Activated T-helper 1 cell treated with anti-CD3 and anti-CD28 coated beads, Interleukin-12 subunit alpha, Interleukin-12 subunit beta, Interleukin-2, Interleukin-4 antibody, amounts not matched to agents 30 ng/mL and 10 ng/mL and 1 ng/mL, durations not matched to agents 14 hours and 24 hours and 36 hours (primary cell): ENCODE results near the gene KIF5A. TPM values are rescaled to one million over a fixed set of nuclear protein-coding genes. Genes with fewer than 3 reads are reported as not detected.
"Not testable (repeated sequence)": the region's sequence is repeated elsewhere in the genome, so short reads cannot be mapped to it uniquely, and the experiment has no call there.

ENCODE experiments used
- DNase-seq: peaks from one replicate; pipeline ENCODE4 v3.0.0; 2021; ENCODE audit warnings: low spot score
- H3K27ac Mint-ChIP-seq: one replicate; pipeline ENCODE4 v1.8.0; 2021; ENCODE audit warnings: mild to moderate bottlenecking, mixed read lengths
- H3K27me3 Mint-ChIP-seq: one replicate; pipeline ENCODE4 v1.8.0; 2022; ENCODE audit warnings: mild to moderate bottlenecking, moderate library complexity, mixed read lengths; ENCODE audit not compliant: insufficient read depth
- H3K36me3 Mint-ChIP-seq: one replicate; pipeline ENCODE4 v1.8.0; 2021; ENCODE audit warnings: low read depth, mixed read lengths
- H3K4me1 Mint-ChIP-seq: one replicate; pipeline ENCODE4 v1.8.0; 2021; ENCODE audit warnings: low read depth, mixed read lengths
- H3K4me3 Mint-ChIP-seq: one replicate; pipeline ENCODE4 v1.8.0; 2021; ENCODE audit warnings: mild to moderate bottlenecking, moderate library complexity, mixed read lengths
- H3K9me3 Mint-ChIP-seq: one replicate; pipeline ENCODE4 v1.8.0; 2021; ENCODE audit warnings: mixed read lengths
- intact Hi-C: fragments of 100-400 bp; cut with micrococcal nuclease; formaldehyde crosslinking; loops from one replicate; pipeline ENCODE4 v1.15.1; 2024
- total RNA-seq: library from RNA; stranded (reverse); gene quantifications from 2 replicates; pipeline ENCODE4 v1.2.3, GENCODE V29; 2022

The KIF5A gene
- 2.4 TPM in 2 replicates for total RNA-seq

GRCh38 chr12:57549909-57550640 is at the start of gene KIF5A:
Gene KIF5A (plus strand): TSS chr12:57550044. CDS start chr12:57550272, 228 bp downstream.
- no peaks in the 10 kb centered on the region for H3K9me3 Mint-ChIP-seq

GRCh38 chr12:57500213-57500612 is 49.6 kb upstream of the KIF5A start:
- H3K4me3 Mint-ChIP-seq = no peak overlapping the region
- no peaks in the 10 kb centered on the region for H3K9me3 Mint-ChIP-seq
- no peak overlapping the region for H3K27ac Mint-ChIP-seq
- no peak for DNase-seq
- intact Hi-C loops = no loop called here
- no peaks in the 10 kb centered on the region for H3K27me3 Mint-ChIP-seq
- peaks cover 57% of the 10 kb centered on the region for H3K36me3 Mint-ChIP-seq
- H3K4me1 Mint-ChIP-seq = peaks cover 8% of the 10 kb centered on the region

More at GRCh38 chr12:57549909-57550640, at the start of gene KIF5A:
- Mint-ChIP-seq H3K4me1 (peaks cover 35% of the 10 kb centered on the region), H3K27ac (peak within 1 kb of the TSS; percentile 11), H3K4me3 (peak within 1 kb of the TSS; percentile 75), H3K36me3 (peaks cover 2% of the 10 kb centered on the region), H3K27me3 (peaks cover 15% of the 10 kb centered on the region)
- intact Hi-C loops = loop anchor here (1.0 to 5.0 kb wide), 3 partner anchors 8 to 1398 kb away; partner anchors contain the start of genes ARHGEF25 and MYL6B
- peak; percentile 60 for DNase-seq

DNA sequence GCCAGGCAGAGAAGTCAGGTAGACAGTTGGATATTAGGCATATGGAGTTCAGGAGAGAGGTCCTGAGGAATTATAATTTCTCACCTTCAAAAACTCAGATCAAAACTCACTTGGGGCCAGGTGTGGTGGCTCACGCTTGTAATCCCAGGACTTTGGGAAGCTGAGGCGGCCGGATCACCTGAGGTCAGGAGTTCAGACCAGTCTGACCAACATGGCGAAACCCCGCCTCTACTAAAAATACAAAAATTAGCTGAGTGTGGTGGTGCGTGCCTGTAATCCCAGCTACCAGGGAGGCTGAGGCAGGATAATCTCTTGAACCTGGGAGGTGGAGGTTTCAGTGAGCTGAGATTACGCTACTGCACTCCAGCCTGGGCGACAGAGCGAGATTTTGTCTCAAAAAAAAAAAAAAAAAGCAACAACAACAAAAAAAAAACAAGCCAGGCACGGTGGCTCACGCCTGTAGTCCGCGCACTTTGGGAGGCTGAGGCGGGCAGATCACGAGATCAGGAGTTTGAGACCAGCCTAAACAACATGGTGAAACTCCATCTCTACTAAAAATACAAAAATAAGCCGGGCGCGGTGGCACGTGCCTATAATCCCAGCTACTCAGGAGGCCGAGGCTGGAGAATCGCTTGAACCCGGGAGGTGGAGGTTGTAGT is 47.4 kb upstream of the KIF5A start:
- H3K27ac Mint-ChIP-seq, H3K4me1 Mint-ChIP-seq, DNase-seq, H3K4me3 Mint-ChIP-seq, intact Hi-C loops, H3K9me3 Mint-ChIP-seq, H3K27me3 Mint-ChIP-seq: not testable (repeated sequence)
- peaks cover 53% of the 10 kb centered on the region for H3K36me3 Mint-ChIP-seq

DNA sequence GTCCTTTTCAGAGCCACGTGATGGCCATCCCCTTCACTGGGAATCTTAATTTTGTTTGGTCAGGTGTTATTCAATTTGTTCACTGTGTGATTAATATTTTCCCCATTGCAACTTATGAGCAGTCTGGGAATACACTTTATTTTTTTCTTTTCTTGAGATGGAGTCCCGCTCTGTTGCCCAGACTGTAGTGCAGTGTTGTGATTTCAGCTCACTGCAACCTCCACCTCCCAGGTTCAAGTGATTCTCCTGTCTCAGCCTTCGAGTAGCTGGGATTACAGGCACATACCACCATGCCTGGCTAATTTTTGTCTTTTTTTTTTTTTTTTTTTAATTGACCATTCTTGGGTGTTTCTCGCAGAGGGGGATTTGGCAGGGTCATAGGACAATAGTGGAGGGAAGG is 43.3 kb upstream of the KIF5A start:
- H3K4me3 Mint-ChIP-seq, H3K9me3 Mint-ChIP-seq, intact Hi-C loops, H3K4me1 Mint-ChIP-seq, DNase-seq, H3K27ac Mint-ChIP-seq, H3K27me3 Mint-ChIP-seq: not testable (repeated sequence)
- peaks cover 38% of the 10 kb centered on the region for H3K36me3 Mint-ChIP-seq

GRCh38 chr12:57507796-57508195 is 42.0 kb upstream of the KIF5A start:
- not testable (repeated sequence) for H3K27ac Mint-ChIP-seq, H3K9me3 Mint-ChIP-seq

GRCh38 chr12:57511161-57511560 is 38.7 kb upstream of the KIF5A start:
- intact Hi-C loops = no loop called here
- no peak for DNase-seq
- Mint-ChIP-seq H3K27me3 (no peaks in the 10 kb centered on the region), H3K4me3 (no peak overlapping the region), H3K27ac (no peak overlapping the region), H3K9me3 (no peaks in the 10 kb centered on the region), H3K4me1 (peaks cover 20% of the 10 kb centered on the region), H3K36me3 (peaks cover 54% of the 10 kb centered on the region)

More at GRCh38 chr12:57507796-57508195, 42.0 kb upstream of the KIF5A start:
- H3K27me3 Mint-ChIP-seq, H3K4me3 Mint-ChIP-seq, intact Hi-C loops, DNase-seq: not testable (repeated sequence)
- Mint-ChIP-seq H3K4me1 (peaks cover 14% of the 10 kb centered on the region), H3K36me3 (peaks cover 45% of the 10 kb centered on the region)

DNA sequence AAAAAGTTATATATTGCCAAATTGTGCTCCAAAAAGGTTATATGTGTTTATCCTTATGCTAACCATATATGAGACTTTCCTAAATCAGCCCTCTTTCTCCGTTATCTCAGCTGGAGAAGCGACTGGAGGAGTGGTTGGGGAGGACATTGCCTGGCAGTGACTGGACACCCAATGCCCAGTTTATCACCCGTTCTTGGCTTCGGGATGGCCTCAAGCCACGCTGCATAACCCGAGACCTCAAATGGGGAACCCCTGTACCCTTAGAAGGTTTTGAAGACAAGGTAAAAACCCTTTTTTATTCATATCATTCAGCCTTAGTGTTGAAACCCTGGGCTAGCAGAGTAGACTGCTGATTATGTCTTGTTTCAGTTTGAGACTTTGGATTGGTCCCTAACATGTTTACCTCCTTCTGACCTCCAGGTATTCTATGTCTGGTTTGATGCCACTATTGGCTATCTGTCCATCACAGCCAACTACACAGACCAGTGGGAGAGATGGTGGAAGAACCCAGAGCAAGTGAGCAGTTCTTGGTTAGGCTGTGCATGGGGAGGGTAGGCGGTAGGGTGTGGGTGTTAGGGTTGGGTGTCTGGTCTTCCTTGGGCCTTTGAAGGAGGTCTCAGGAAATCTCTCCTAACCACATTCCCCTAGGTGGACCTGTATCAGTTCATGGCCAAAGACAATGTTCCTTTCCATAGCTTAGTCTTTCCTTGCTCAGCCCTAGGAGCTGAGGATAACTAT is 38.1 kb upstream of the KIF5A start:
- Mint-ChIP-seq H3K36me3 (peaks cover 55% of the 10 kb centered on the region), H3K27ac (peak overlapping the region; percentile 70), H3K27me3 (no peaks in the 10 kb centered on the region), H3K4me3 (no peak overlapping the region), H3K4me1 (peaks cover 24% of the 10 kb centered on the region), H3K9me3 (no peaks in the 10 kb centered on the region)
- DNase-seq = no peak
- intact Hi-C loops = no loop called here

DNA sequence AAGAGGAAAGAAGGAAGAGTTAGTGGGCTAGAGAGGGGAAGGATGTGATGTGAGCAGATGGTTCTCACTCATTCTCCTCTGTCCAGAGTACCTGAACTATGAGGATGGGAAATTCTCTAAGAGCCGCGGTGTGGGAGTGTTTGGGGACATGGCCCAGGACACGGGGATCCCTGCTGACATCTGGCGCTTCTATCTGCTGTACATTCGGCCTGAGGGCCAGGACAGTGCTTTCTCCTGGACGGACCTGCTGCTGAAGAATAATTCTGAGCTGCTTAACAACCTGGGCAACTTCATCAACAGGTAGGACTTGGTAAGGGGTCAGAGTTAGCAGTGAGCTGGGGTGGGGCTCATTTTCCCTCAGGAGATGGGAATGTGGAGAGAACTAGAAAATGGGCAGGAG is 37.2 kb upstream of the KIF5A start:
- intact Hi-C loops = no loop called here
- peaks cover 33% of the 10 kb centered on the region for H3K4me1 Mint-ChIP-seq
- H3K4me3 Mint-ChIP-seq = no peak overlapping the region
- peak overlapping the region; percentile 74 for H3K27ac Mint-ChIP-seq
- H3K9me3 Mint-ChIP-seq = no peaks in the 10 kb centered on the region
- H3K27me3 Mint-ChIP-seq = no peaks in the 10 kb centered on the region
- DNase-seq = no peak
- peaks cover 64% of the 10 kb centered on the region for H3K36me3 Mint-ChIP-seq

DNA sequence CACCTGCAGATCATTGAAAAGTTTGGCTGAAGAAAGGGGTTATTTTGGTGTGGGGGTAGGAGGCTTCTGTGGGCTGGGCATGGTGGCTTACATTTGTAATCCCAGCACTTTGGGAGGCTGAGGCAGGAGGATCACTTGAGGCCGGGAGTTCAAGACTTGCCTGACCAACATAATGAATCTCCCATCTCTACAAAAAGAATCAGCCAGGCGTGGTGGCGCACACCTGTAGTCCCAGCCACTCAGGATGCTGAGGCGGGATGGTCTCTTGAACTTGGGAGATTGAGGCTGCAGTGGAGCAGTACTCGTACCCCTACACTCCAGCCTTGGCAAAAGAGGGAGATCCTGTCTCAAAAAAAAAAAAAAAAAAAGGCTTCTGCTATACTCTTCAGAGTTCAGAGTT is 36.6 kb upstream of the KIF5A start:
- DNase-seq = no peak
- peaks cover 39% of the 10 kb centered on the region for H3K4me1 Mint-ChIP-seq
- peaks cover 67% of the 10 kb centered on the region for H3K36me3 Mint-ChIP-seq
- no peaks in the 10 kb centered on the region for H3K27me3 Mint-ChIP-seq
- peak overlapping the region; percentile 74 for H3K27ac Mint-ChIP-seq
- H3K4me3 Mint-ChIP-seq = no peak overlapping the region
- H3K9me3 Mint-ChIP-seq = no peaks in the 10 kb centered on the region
- intact Hi-C loops = no loop called here

DNA sequence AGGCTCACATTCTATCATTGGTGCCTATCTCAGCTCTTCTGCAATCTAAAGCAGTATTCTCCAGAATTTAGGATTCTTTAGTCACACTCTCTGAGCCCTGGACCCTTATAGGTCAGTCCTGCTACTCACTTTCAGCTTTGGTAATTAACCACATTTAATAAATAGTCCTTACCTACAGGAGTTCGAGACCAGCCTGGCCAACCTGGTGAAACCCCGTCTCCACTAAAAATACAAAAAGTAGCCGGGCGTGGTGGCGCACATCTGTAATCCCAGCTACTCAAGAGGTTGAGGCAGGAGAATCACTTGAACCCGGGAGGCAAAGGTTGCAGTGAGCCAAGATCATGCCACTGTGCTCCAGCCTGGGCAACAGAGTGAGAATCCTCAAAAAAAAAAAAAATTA is 36.2 kb upstream of the KIF5A start:
- H3K9me3 Mint-ChIP-seq, H3K4me3 Mint-ChIP-seq, DNase-seq, H3K27ac Mint-ChIP-seq, intact Hi-C loops, H3K27me3 Mint-ChIP-seq: not testable (repeated sequence)
- Mint-ChIP-seq H3K36me3 (peaks cover 70% of the 10 kb centered on the region), H3K4me1 (peaks cover 43% of the 10 kb centered on the region)

GRCh38 chr12:57514246-57514645 is 35.6 kb upstream of the KIF5A start:
- H3K27ac Mint-ChIP-seq, H3K4me3 Mint-ChIP-seq, H3K9me3 Mint-ChIP-seq, DNase-seq, H3K27me3 Mint-ChIP-seq, intact Hi-C loops: not testable (repeated sequence)
- Mint-ChIP-seq H3K4me1 (peaks cover 49% of the 10 kb centered on the region), H3K36me3 (peaks cover 71% of the 10 kb centered on the region)

DNA sequence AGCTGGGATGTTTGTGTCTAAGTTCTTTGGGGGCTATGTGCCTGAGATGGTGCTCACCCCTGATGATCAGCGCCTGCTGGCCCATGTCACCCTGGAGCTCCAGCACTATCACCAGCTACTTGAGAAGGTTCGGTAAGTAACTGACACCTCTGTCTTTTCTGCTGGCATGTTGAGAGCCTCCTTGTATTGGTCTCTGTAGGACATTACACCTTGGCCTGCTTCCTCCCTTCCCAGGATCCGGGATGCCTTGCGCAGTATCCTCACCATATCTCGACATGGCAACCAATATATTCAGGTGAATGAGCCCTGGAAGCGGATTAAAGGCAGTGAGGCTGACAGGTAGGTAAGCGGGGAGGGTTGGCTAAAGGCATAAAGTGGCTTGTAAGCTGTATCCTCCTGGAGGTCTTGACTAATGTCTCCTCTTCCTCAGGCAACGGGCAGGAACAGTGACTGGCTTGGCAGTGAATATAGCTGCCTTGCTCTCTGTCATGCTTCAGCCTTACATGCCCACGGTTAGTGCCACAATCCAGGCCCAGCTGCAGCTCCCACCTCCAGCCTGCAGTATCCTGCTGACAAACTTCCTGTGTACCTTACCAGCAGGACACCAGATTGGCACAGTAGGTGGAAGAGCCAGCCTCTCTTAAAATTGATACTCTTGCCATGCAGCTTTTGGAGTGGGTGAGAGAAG is 35.0 kb upstream of the KIF5A start:
- peak overlapping the region; percentile 40 for H3K27ac Mint-ChIP-seq
- DNase-seq = no peak
- no peaks in the 10 kb centered on the region for H3K27me3 Mint-ChIP-seq
- no peak overlapping the region for H3K4me3 Mint-ChIP-seq
- H3K36me3 Mint-ChIP-seq = peaks cover 71% of the 10 kb centered on the region
- no peaks in the 10 kb centered on the region for H3K9me3 Mint-ChIP-seq
- H3K4me1 Mint-ChIP-seq = peaks cover 52% of the 10 kb centered on the region
- intact Hi-C loops = no loop called here
